GM12801 (cell line): ENCODE results near the gene EVI5L.

ENCODE experiments used
- TF ChIP-seq, protein P1 (sequence below): IDR thresholded peaks from one replicate; pipeline ENCODE4 v1.5.1; 2011; ENCODE audit warnings: control low read depth; ENCODE audit not compliant: insufficient read length; ENCODE audit errors: extremely low read depth

EVI5L gene

GRCh38 chr19:7883105-7883504 lies 53.1 kb downstream of the EVI5L start:
- TF ChIP-seq, protein P1, sequence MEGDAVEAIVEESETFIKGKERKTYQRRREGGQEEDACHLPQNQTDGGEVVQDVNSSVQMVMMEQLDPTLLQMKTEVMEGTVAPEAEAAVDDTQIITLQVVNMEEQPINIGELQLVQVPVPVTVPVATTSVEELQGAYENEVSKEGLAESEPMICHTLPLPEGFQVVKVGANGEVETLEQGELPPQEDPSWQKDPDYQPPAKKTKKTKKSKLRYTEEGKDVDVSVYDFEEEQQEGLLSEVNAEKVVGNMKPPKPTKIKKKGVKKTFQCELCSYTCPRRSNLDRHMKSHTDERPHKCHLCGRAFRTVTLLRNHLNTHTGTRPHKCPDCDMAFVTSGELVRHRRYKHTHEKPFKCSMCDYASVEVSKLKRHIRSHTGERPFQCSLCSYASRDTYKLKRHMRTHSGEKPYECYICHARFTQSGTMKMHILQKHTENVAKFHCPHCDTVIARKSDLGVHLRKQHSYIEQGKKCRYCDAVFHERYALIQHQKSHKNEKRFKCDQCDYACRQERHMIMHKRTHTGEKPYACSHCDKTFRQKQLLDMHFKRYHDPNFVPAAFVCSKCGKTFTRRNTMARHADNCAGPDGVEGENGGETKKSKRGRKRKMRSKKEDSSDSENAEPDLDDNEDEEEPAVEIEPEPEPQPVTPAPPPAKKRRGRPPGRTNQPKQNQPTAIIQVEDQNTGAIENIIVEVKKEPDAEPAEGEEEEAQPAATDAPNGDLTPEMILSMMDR, result no peak

GRCh38 chr19:7883796-7884570 lies 54.0 kb downstream of the EVI5L start:
- TF ChIP-seq, protein P1, result no peak

- TF ChIP-seq, protein P1, result no peak
Observed at GRCh38 chr19:7885818-7886217, 55.8 kb downstream of the EVI5L start.

GRCh38 chr19:7887408-7888144 lies 57.6 kb downstream of the EVI5L start:
- TF ChIP-seq, protein P1, result no peak

GRCh38 chr19:7888145-7888825 lies 58.3 kb downstream of the EVI5L start, which contains the start of gene LRRC8E:
TSS of gene LRRC8E (plus strand) at chr19:7888510. CDS start at chr19:7895604, 7,094 bp downstream.
- TF ChIP-seq, protein P1, result no peak

DNA sequence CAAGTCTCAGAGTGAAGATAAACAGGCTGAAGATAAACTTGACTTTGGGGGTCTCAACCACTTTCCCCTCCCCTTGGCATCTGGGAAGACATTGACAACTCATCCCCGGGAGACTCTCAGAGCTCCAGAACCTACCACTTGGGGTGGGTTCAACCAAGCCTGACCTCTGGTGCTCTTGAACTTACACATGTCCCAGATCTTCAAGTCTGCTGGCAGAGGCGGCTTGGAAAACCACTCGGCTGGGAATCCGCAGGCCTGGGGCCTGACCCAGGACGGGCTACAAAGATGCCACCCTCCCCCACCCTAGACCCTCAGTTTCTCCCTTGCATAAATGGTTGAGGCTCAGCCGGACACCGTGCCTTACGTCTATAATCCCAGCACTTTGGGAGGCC lies 58.8 kb downstream of the EVI5L start:
- TF ChIP-seq, protein P1, result no peak
